ENCODE measurements around the gene EYS. TPM values are rescaled to one million over a fixed set of nuclear protein-coding genes. Genes with fewer than 3 reads are reported as not detected.
"Not testable (repeated sequence)": the region's sequence is repeated elsewhere in the genome, so short reads cannot be mapped to it uniquely, and the experiment has no call there.

EYS gene
- total RNA-seq, 2 donors from 2014 or later, result not detected

- no peaks in the 10 kb centered on the region for H3K9me3 ChIP-seq
- no peak for TF ChIP-seq CTCF (IDR thresholded peaks at IDR 0.05)
- H3K27ac ChIP-seq, result no peak overlapping the region
- H3K4me3 ChIP-seq, result no peak overlapping the region
- no peaks in the 10 kb centered on the region for H3K27me3 ChIP-seq (replicated peaks; ENCODE audit: insufficient read depth)
- no peaks in the 10 kb centered on the region for H3K4me1 ChIP-seq (ENCODE audit: control insufficient read depth in 1 of 2, low read depth in 2 of 2)
- H3K36me3 ChIP-seq, result no peaks in the 10 kb centered on the region
- DNase-seq (ENCODE audit: low spot score) (no peak), ATAC-seq (ENCODE audit: insufficient number of reproducible peaks, low FRiP score, low read depth) (no peak)
Observed at GRCh38 chr6:65045801-65046200, 661.2 kb downstream of the EYS start.

GRCh38 chr6:65014006-65014405, 693.0 kb downstream of the EYS start:
- Histone ChIP-seq H3K4me1 (ENCODE audit: control insufficient read depth in 1 of 2, low read depth in 2 of 2) (no peaks in the 10 kb centered on the region), H3K9me3 (no peaks in the 10 kb centered on the region), H3K4me3 (no peak overlapping the region), H3K27me3 (replicated peaks; ENCODE audit: insufficient read depth) (no peaks in the 10 kb centered on the region), H3K36me3 (no peaks in the 10 kb centered on the region), H3K27ac (no peak overlapping the region)
- no peak for ATAC-seq (ENCODE audit: insufficient number of reproducible peaks, low FRiP score, low read depth)
- no peak for DNase-seq (ENCODE audit: low spot score)
- TF ChIP-seq CTCF (IDR thresholded peaks at IDR 0.05), result no peak

- no peak for ATAC-seq (ENCODE audit: insufficient number of reproducible peaks, low FRiP score, low read depth)
- H3K9me3 ChIP-seq, result no peaks in the 10 kb centered on the region
- no peak for TF ChIP-seq CTCF (IDR thresholded peaks at IDR 0.05)
Observed at GRCh38 chr6:65006788-65007187, 700.2 kb downstream of the EYS start.

GRCh38 chr6:65004283-65004682, 702.7 kb downstream of the EYS start:
- no peak for TF ChIP-seq CTCF (IDR thresholded peaks at IDR 0.05)
- ATAC-seq (ENCODE audit: insufficient number of reproducible peaks, low FRiP score, low read depth) (no peak), DNase-seq (ENCODE audit: low spot score) (no peak)
- Histone ChIP-seq H3K9me3 (no peaks in the 10 kb centered on the region), H3K36me3 (no peaks in the 10 kb centered on the region), H3K4me3 (no peak overlapping the region), H3K4me1 (ENCODE audit: control insufficient read depth in 1 of 2, low read depth in 2 of 2) (no peaks in the 10 kb centered on the region), H3K27me3 (replicated peaks; ENCODE audit: insufficient read depth) (no peaks in the 10 kb centered on the region), H3K27ac (no peak overlapping the region)

More at GRCh38 chr6:65006788-65007187, 700.2 kb downstream of the EYS start:
- Histone ChIP-seq H3K27ac (no peak overlapping the region), H3K4me3 (no peak overlapping the region), H3K27me3 (replicated peaks; ENCODE audit: insufficient read depth) (no peaks in the 10 kb centered on the region), H3K36me3 (no peaks in the 10 kb centered on the region), H3K4me1 (ENCODE audit: control insufficient read depth in 1 of 2, low read depth in 2 of 2) (no peaks in the 10 kb centered on the region)
- no peak for DNase-seq (ENCODE audit: low spot score)

GRCh38 chr6:65002882-65003281, 704.1 kb downstream of the EYS start:
- H3K4me1 ChIP-seq (ENCODE audit: control insufficient read depth in 1 of 2, low read depth in 2 of 2); H3K36me3 ChIP-seq; ATAC-seq (ENCODE audit: insufficient number of reproducible peaks, low FRiP score, low read depth); H3K4me3 ChIP-seq; H3K9me3 ChIP-seq; H3K27me3 ChIP-seq (replicated peaks; ENCODE audit: insufficient read depth); DNase-seq (ENCODE audit: low spot score); H3K27ac ChIP-seq: not testable (repeated sequence)

GRCh38 chr6:65000815-65001214, 706.2 kb downstream of the EYS start:
- no peaks in the 10 kb centered on the region for H3K36me3 ChIP-seq
- ATAC-seq (ENCODE audit: insufficient number of reproducible peaks, low FRiP score, low read depth), result no peak
- no peak for DNase-seq (ENCODE audit: low spot score)
- H3K27ac ChIP-seq, result no peak overlapping the region
- no peak overlapping the region for H3K4me3 ChIP-seq
- no peaks in the 10 kb centered on the region for H3K9me3 ChIP-seq
- no peaks in the 10 kb centered on the region for H3K27me3 ChIP-seq (replicated peaks; ENCODE audit: insufficient read depth)
- H3K4me1 ChIP-seq (ENCODE audit: control insufficient read depth in 1 of 2, low read depth in 2 of 2), result no peaks in the 10 kb centered on the region
- no peak for TF ChIP-seq CTCF (IDR thresholded peaks at IDR 0.05)

Data from thoracic aorta (tissue), 2 donors.